GM21825 (cell line): ENCODE data around the gene ZDHHC1.

Experiments used
- ATAC-seq: cut with Tn5 transposase; IDR thresholded peaks from one replicate; pipeline ENCODE4 v1.9.1; 2021; ENCODE audit warnings: mild to moderate bottlenecking, moderate library complexity; ENCODE audit not compliant: unreplicated experiment

Gene ZDHHC1

DNA sequence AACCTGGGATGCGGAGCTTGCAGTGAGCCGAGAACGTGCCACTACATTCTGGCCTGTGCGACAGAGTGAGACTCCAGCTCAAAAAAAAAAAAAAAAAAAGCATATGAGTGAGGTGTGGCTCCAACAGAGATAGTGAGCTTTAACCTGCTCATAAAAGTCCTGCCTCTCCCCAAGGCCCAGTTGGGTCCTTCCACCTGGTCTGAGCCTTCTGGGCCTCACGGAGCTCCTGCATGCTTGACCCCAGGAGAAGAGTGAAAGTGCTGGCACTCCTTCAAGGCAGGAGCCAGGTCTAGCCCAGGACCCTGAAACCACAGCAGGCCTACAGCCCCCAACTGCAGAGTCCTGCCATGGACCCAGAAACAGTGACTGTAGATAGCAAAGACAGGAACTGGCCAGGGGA, 32.3 kb upstream of the ZDHHC1 start:
- no peak for ATAC-seq

DNA sequence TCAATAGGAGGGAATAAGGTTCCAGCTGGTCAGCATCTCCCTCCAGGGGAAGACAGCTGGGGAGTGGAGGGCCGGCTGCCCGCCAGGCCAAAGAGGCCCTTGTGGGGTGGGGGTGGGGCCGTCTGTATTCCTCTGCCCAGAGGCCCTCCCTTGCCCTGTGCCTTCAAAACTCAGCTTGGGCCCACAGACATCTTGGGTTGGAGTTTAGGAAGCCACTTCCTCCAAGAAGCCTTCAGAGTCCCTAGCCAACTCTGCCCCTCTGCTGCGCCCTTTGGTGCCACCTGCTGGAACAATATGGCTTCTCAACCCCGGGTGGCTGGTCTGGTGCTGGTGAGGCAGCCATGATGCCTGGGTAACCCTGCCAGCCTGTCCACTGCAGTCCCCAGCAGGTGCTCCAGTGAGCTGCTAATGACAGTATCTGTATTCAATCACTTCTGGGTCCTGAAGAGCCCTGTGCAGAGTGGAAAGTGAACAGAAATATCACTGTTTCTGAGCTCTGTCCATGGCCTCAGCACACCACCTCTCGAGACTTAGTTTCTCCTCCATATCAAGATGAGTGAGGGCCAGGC, 31.3 kb upstream of the ZDHHC1 start:
- no peak for ATAC-seq

DNA sequence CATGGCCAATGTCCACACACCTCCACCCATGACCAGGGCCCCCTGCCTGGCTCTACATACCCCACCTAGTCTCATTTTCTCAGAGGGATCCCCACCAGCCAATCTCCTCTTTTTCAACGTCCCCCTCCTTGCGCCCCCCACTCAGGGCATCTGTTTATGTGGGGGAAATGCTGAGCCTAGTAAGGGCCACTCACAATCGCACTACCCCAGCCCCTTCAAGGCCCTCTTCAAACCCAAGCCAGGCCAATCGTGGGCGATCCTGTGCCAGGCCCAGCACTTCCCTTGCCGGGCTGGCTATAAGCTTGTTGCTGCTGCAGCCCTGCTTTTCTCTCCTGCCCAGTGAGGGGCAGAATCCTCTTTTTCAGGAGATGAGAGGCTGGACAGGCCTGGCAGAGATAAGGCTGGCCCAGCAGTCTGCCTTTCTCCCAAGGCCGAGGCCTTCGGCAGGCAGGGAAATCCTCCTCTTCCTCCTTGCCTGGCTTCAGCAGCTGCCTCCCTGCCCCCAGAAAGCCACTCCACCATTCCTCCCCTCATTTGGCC, 30.8 kb upstream of the ZDHHC1 start:
- no peak for ATAC-seq

DNA sequence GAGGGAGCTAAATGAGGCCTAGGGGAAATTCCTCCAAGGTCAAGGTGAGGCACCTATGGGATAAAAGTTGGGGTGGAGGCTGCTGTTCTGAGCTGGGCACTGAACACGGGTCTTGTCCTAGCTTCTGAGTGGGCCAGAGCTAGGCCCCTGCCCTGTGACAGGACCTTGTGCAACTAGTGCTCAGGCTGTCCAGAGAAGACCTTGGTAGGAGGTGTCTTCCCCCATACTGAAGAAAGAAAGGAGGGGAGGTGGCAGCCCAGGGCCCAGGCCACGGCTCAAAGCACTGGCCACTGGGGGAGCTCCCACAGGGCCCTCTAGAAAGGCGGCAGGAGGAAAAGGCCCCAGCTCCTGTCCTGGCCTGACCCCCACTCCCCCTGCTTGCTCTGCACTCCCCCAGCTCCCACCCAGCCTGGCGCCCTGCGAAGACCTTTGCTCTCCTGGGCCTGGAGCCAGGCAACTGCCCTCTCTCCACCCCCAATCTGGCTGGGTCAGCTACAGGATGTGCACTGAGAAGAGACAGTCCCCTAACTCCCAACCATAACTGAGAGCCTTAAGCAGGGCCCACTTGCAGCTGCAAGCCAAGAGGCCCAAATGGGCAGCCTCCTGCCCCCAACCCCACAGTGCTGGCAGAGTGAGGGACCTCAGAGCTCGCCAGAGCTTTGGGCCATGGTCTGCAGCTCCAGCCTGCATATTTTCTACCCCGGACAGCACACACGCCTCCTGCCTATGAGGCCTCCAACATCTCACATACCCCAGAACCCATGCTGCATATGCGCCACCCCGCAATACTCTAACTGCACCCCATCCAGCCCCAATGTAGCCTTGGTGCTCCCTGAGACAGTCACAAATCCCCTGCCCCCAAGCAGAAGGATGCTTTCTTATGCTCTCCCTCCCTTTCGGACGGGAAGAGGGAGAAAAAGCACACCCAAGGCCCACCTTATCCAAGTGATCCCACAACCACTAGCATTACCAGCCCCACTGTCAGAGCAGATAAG, 29.9 kb upstream of the ZDHHC1 start:
- no peak for ATAC-seq

DNA sequence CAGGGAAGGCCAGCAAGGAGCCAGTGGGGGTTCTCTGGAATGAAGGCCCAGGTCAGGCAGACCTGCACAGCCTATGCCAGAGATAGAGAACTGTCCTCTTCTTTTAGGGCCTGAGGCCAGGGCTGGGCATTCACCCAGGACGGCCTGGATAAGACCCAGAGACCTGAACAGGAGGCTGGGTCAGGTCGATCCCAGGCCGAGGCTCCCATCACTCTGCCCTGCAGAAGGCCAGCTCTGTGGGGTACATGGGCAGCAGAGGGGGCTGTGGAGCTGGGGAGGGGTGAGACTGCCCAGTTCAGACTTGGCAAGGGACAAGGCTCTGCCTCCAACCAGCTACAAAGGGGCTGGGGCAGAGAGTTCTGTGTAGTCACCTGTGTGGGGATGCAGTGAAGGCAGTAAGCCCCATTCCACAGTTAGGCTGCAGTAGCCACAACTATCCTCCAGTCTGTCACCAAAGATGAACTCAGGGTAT, 29.2 kb upstream of the ZDHHC1 start:
- no peak for ATAC-seq

DNA sequence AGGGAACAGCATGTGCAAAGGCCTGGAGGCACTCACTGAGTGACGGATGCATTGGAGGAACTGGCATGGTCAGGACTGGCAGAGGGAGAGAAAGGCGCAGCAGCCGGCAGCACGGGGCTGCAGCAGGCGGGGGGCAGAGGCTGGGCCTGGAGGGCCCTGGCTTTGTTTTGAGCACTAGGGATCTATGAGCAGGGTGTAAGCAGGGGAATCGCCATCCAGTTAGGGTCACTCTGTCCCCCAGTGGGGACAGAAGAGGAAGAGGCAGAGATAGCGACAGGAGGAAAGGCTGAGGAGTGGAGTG, 28.8 kb upstream of the ZDHHC1 start:
- no peak for ATAC-seq

DNA sequence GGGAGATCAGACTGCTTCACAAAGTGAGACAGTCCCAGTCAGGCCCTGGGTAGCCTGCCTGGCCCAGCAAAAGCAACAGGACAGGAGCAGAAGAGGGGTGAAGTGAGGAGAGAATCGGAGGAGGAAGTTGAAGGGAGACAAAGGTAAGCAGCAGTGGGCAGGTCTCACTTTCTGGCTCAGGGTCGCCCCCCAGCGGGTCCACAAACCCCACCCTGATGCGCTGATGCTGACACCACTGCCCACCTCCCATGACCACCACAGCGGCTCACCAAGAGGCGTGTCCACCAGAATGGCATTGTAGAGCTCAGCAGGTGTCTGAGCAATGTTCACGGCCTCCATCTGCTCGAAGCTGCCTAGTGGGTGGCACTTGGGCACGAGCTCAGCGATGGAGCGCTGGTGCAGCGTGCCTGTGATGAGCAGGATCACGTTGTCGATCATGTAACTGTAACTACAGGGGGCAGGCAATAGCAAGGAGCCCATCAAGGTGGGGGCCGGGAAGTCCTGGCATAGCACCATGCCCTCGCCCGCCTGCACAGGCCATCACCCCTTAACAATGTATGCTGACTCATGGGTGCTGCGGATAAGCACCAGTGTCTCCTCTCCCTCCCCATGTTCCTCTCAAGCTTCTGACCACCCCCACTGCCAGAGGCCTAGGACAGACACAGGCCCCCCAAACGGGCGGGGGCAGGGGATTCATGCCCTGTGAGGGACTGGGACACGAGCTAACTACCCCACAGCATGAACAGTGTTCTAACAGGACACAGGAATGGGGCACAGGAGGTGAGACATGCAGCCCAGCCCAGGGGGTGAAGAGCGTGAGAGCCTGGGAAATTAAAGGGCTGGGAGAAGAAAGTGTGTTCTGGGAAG, 28.2 kb upstream of the ZDHHC1 start:
- ATAC-seq = no peak

DNA sequence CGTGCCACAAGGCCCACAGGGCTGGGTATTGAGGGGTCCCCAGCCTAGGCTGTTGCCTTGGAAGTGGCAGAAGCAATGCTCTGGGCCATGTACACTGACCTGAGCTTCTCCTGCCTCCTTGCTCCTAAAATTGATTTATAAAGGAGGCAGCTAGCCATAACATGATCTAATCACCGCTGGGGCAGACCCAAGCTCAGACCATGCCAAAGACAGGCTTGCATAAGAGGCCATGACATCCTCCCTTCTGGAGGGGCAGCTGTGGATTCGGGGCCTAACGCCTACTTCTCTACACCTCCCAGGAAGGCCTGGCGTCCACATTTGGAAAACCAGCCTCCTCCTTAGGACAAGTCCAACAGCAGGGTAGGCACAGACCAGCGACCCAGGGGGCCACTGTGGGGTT, 27.0 kb upstream of the ZDHHC1 start:
- ATAC-seq = no peak

DNA sequence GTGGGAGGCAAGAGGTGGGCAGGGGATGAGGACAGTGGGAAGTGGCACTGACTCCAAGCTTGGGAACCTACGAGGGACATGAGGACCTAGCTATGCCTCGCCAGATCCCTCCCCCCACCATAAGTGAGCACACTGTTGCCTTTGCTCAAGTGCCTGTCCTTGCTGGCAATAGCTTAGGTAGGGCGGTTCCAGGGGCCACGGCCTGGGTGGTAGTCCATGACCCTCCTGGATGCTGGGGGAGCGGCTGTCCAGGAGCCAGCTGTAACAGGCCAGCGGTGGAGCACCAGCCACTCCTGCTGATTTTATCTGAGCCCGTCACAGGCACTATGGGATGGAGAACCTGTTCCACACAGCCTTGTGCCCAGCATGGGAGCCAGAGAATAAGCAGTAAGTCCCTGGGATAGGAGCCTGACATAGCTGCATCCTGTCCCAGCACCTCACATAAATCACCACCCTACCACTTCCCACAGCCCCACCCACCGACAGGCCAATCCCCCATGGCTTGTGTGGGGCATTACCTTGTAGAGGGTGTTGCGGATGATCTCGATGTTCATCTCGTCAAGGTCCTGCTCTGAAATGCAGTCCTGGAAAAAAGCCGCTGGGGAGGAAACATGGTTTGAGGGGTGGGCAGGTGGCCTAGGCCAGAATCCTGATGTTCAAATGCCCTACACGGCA, 26.4 kb upstream of the ZDHHC1 start:
- no peak for ATAC-seq

DNA sequence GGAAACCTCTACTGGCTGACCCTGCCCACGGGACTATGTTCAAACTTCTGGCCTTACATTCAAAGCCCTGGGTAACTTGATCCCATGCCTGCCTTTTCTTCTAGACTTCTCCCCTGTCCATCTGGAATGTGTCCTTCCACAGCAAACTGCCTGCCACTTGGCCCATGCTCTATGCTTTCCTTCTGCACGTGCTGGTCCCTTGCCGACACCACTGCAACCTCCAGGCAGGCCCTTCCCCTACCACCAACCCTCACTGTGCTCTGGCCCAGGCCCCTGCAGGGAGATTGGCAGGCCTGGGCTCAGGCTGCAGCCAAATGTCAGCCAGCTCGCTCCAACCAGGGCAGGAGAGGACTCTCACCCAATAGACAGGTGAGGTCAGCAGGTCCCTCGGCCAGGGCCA, 25.6 kb upstream of the ZDHHC1 start:
- no peak for ATAC-seq

DNA sequence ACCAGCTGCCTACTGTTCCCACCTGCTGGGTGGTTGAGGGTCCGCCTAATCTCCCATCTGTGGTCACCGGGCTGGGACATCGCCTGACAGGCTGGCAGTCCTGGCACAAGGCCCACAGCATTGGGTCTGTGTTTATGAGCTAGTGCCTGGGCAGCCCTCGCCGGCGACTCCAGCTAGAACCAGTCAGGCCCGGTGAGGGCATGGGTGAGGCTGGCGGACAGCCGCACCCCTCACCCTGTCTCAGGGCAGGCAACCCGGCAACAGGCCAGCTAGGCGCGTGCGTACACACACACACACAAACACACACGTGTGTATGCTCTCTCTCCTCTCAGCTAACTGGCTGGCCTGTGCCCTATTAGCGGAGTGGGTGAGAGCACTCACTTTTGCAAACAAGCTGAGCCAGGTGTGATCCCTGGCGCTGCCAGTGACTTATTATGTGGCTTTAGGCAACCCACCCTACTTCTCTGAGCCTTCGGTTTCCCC, 25.0 kb upstream of the ZDHHC1 start:
- no peak for ATAC-seq

DNA sequence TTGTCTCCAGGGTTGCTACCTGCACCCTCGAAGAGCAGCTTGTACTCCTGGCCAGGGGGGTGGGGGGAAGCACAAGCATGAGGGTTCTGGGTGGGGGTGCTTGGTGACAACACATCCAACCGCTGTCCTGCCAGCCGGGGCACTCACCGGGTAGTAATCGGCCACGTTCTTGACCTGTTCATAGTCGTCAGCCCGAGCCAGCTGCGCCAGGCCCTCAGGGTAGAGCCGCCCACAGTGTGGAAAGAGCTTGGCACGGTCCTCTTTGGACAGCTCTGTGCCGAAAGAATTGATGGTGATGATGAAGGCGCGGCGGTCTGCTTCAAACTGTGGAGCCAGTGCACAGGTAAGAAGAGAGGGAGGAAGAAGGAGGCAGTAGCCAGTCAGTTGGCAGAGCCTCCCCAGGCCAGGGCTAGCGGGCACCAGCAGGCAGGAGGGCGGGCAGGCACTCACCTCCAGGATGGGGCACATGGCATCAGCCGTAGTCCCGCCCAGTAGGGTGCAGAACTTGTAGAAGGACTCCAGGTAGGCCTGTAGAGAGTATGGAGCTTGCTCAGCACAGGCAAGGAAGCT, 22.6 kb upstream of the ZDHHC1 start:
- ATAC-seq = no peak

DNA sequence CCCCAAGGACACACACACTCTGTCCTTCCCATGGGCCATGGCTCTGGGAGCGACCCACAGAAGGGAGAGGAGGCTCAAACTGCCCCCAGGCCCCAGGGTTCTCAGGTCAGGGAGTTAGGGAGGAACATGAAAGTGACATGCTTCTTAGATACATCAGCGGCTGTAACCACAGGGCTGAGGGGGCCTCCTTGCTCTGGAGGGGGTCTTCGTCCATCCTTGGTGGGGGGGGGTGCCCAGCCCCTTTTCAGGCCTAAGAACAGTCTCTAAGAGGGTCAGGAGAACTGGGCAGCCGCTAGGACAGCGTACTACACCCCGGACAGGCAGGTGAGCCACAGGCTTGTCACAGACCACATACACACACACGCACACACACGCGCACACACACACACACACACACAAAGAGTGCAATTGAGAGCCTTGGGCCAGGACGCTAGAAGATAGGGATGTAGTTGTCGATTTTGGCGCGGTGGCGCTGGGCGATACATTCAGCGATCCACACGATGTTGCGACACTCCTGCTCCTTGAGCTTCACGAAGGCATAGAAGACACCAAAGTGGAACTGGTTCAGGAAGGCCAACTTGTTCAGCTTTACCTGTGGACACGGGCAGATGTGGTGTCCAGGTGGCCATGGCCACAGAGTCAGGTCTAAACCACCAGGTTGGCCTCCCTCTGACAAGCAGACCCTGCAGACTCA, 22.0 kb upstream of the ZDHHC1 start:
- no peak for ATAC-seq

DNA sequence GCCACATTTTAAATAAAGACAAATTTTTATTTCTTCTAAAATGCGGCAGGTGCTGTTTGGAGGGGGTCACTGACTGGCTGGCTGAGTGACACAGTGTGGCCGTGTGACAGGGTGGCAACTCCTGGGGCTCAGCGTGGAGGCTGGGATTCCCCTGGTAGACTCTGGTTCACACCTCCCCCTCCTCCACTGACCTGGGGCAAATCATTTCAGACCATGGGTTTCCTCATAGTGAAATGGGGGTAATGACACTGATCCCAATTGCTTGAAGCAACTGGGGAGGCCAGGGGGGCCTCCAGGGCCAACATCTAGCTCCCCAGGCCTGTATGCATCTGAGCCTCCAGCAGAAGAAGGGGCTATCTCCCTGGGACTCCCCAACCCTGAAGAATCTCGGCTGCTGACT, 21.2 kb upstream of the ZDHHC1 start:
- ATAC-seq = no peak

DNA sequence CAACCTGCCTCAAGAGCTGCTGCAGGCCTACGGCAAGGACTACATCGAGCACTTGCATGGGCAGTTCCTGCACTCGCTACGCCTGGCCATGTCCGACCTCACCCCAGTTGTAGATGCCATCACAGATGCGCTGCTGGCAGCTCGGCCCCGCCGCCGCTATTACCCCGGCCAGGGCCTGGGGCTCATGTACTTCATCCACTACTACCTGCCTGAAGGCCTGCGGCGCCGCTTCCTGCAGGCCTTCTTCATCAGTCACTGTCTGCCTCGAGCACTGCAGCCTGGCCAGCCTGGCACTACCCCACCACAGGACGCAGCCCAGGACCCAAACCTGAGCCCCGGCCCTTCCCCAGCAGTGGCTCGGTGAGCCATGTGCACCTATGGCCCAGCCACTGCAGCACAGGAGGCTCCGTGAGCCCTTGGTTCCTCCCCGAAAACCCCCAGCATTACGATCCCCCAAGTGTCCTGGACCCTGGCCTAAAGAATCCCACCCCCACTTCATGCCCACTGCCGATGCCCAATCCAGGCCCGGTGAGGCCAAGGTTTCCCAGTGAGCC, 20.4 kb upstream of the ZDHHC1 start:
- no peak for ATAC-seq

DNA sequence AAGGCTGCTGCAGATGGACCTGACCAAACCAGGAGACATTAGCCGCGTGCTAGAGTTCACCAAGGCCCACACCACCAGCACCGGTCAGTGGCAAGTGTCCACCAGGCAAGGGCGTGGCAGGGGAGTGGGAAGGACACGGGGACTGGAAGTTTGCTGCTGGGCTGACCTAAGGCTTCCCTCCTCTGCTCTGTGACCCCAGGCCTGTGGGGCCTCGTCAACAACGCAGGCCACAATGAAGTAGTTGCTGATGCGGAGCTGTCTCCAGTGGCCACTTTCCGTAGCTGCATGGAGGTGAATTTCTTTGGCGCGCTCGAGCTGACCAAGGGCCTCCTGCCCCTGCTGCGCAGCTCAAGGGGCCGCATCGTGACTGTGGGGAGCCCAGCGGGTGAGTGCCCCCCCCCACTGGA, 19.5 kb upstream of the ZDHHC1 start:
- no peak for ATAC-seq

DNA sequence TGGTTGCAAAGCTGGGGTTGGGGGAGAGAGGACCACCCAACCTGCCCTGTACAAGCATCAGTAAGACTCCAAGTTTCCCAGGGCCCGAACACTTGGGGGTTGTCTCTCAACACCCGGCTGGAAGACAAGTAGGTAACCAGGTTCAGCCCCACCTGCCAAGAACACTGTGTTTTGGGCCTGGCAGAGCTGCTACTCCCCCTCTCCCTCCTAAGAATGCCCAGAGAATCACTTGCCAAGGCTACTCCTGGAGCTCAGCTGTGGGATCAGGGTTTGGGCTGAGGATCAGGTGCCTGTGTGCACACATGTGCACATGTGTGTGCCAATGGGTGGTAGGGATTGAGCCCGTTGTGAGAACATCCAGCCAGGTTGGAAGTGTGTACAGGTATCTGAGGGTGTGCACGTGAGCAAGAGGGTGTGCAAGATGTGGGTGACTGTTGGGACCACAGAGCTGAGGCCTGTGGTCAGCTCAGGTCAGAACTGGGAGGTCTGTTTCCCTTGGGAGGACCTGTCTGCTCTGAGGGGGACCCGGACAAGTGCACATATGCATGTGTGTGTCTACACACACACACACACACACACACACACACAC, 16.9 kb upstream of the ZDHHC1 start:
- no peak for ATAC-seq

DNA sequence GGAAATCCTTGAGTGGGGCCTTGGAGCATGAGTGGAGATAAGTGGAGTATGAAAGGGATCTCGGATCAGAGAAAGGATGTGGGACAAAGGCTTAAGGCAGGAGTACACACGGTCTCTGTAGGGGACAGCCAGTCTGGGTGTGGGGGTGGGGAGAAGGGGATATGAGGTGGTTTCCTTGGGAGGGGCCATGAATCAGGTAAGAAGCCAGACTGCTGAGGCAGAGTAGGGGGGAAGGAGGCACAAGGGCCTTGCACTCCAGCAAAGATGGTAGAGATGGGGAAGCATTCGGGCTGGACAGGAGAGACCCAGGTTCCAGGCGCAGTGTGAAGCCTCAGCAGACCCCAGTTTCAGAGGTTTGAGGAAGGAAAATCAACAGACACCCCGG, 16.2 kb upstream of the ZDHHC1 start:
- no peak for ATAC-seq
